IPS-18c (cell line): ENCODE measurements around the gene FAM187B.
"Not testable (repeated sequence)": the region's sequence is repeated elsewhere in the genome, so short reads cannot be mapped to it uniquely, and the experiment has no call there.

ENCODE experiments used
- H3K4me3 ChIP-seq: 2 replicates; pipeline ENCODE4 v1.7.0; 2013; ENCODE audit warnings: low read depth, mild to moderate bottlenecking, low read length, moderate library complexity; ENCODE audit not compliant: insufficient read depth
- H3K9me3 ChIP-seq: one replicate; pipeline ENCODE4 v1.6.1; 2013; ENCODE audit warnings: mild to moderate bottlenecking, low read length, moderate library complexity; ENCODE audit not compliant: control insufficient read depth, insufficient read depth

The FAM187B gene

GRCh38 chr19:35247526-35248309 lies 19.2 kb upstream of the FAM187B start:
- Histone ChIP-seq H3K4me3 (peak overlapping the region; percentile 85), H3K9me3 (no peaks in the 10 kb centered on the region)

GRCh38 chr19:35246466-35247092 lies 18.0 kb upstream of the FAM187B start:
- Histone ChIP-seq H3K4me3 (no peak overlapping the region), H3K9me3 (no peaks in the 10 kb centered on the region)

GRCh38 chr19:35241417-35241816 lies 12.9 kb upstream of the FAM187B start:
- no peaks in the 10 kb centered on the region for H3K9me3 ChIP-seq
- H3K4me3 ChIP-seq: no peak overlapping the region

DNA sequence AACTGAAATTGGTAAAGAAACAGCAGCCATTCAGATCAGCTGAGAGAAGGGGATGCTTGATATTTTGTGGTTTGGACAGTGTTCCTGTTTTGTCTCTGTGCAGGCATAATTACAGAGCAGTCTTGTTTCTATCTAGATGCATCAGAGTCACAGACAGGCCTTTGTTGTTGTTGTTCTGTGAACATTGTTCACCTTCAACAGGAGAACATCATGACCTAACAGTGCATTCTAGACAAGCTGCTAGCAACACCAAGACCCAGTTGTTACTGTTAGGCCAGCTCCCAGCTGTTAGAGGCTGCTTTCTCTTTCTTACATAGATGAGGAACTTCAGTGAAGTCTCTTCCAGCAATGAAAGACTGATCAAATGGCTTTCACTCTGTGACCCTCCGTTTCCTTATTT lies 11.8 kb upstream of the FAM187B start:
- Histone ChIP-seq H3K9me3 (no peaks in the 10 kb centered on the region), H3K4me3 (no peak overlapping the region)

DNA sequence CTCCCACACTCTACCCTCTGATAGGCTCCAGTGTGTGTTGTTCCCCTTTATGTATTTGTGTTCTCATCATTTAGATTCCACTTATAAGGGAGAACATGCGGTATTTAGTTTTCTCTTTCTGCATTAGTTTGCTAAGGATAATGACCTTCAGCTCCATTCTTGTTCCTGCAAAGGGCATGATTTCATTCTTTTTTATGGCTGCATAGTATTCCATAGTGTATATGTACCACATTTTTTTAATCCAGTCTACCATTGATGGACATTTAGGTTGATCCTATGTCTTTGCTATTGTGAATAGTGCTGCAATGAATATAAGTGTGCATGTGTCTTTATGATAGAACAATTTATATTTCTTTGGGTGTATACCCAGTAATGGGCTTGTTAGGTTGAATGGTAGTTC lies 11.1 kb upstream of the FAM187B start:
- not testable (repeated sequence) for H3K4me3 ChIP-seq, H3K9me3 ChIP-seq

GRCh38 chr19:35236638-35237400 lies 8.3 kb upstream of the FAM187B start:
- no peaks in the 10 kb centered on the region for H3K9me3 ChIP-seq
- H3K4me3 ChIP-seq: no peak overlapping the region

GRCh38 chr19:35232912-35233311 lies 4.4 kb upstream of the FAM187B start:
- no peak overlapping the region for H3K4me3 ChIP-seq

GRCh38 chr19:35231956-35232645 lies 3.6 kb upstream of the FAM187B start:
- Histone ChIP-seq H3K4me3 (no peak overlapping the region), H3K9me3 (no peaks in the 10 kb centered on the region)

More at GRCh38 chr19:35232912-35233311, 4.4 kb upstream of the FAM187B start:
- no peaks in the 10 kb centered on the region for H3K9me3 ChIP-seq

DNA sequence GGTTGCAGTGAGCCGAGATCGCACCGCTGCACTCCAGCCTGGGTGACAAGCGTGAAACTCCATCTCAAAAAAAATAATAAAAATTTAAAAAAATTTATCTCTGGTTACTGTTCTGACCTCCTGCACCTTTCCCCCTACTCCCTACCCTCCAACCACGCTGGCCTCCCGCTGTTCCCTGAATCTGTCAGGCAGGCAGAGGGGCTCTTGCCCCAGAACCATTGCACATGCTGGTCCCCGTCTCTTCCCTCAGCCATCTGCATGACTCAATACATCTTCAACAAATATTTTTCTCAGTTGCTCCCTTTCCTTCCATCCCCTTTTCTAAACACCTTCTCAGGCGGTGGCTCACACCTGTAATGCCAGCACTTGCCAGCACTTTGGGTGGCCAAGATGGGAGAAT lies 1.1 kb upstream of the FAM187B start:
- Histone ChIP-seq H3K4me3 (no peak overlapping the region), H3K9me3 (no peaks in the 10 kb centered on the region)

GRCh38 chr19:35226748-35227147 lies 1.8 kb downstream of the FAM187B start:
- no peaks in the 10 kb centered on the region for H3K9me3 ChIP-seq
- H3K4me3 ChIP-seq: no peak overlapping the region

GRCh38 chr19:35225951-35226350 lies 2.6 kb downstream of the FAM187B start:
- Histone ChIP-seq H3K9me3 (no peaks in the 10 kb centered on the region), H3K4me3 (no peak overlapping the region)

- H3K4me3 ChIP-seq: peak overlapping the region; percentile 9; the same call in 1 of the 2 replicates
- no peaks in the 10 kb centered on the region for H3K9me3 ChIP-seq
Measured at GRCh38 chr19:35224681-35225571, 3.6 kb downstream of the FAM187B start.

- H3K9me3 ChIP-seq: no peaks in the 10 kb centered on the region
- H3K4me3 ChIP-seq: no peak overlapping the region
Measured at GRCh38 chr19:35223862-35224505, 4.6 kb downstream of the FAM187B start.

GRCh38 chr19:35223084-35223790 lies 5.3 kb downstream of the FAM187B start:
- peaks cover 2% of the 10 kb centered on the region for H3K9me3 ChIP-seq
- H3K4me3 ChIP-seq: no peak overlapping the region

GRCh38 chr19:35222373-35223015 lies 6.0 kb downstream of the FAM187B start:
- peaks cover 3% of the 10 kb centered on the region for H3K9me3 ChIP-seq
- no peak overlapping the region for H3K4me3 ChIP-seq
